HG02588 (cell line): ENCODE data around the gene ANGPT4.
"Not testable (repeated sequence)": the region's sequence is repeated elsewhere in the genome, so short reads cannot be mapped to it uniquely, and the experiment has no call there.

Source experiments
- ATAC-seq: cut with Tn5 transposase; IDR thresholded peaks from one replicate; pipeline ENCODE4 v1.9.1; 2021; ENCODE audit warnings: mild to moderate bottlenecking, moderate library complexity; ENCODE audit not compliant: unreplicated experiment

The ANGPT4 gene

GRCh38 chr20:878511-879307 is 37.4 kb downstream of the ANGPT4 start:
- ATAC-seq = no peak

- no peak for ATAC-seq
Observed at GRCh38 chr20:877814-878213, 38.3 kb downstream of the ANGPT4 start.

GRCh38 chr20:875115-875514 is 41.0 kb downstream of the ANGPT4 start:
- no peak for ATAC-seq

GRCh38 chr20:873875-874607 is 42.1 kb downstream of the ANGPT4 start:
- no peak for ATAC-seq

- ATAC-seq = no peak
Observed at GRCh38 chr20:872855-873520, 43.1 kb downstream of the ANGPT4 start.

GRCh38 chr20:871948-872347 is 44.2 kb downstream of the ANGPT4 start:
- ATAC-seq = no peak

GRCh38 chr20:871436-871835 is 44.7 kb downstream of the ANGPT4 start:
- ATAC-seq = no peak

GRCh38 chr20:870758-871157 is 45.4 kb downstream of the ANGPT4 start:
- ATAC-seq = no peak

GRCh38 chr20:869606-870005 is 46.5 kb downstream of the ANGPT4 start:
- no peak for ATAC-seq

GRCh38 chr20:868279-868678 is 47.9 kb downstream of the ANGPT4 start:
- no peak for ATAC-seq

- no peak for ATAC-seq
Observed at GRCh38 chr20:865440-865839, 50.7 kb downstream of the ANGPT4 start.

GRCh38 chr20:860891-861290 is 55.2 kb downstream of the ANGPT4 start:
- ATAC-seq = no peak

GRCh38 chr20:859751-860231 is 56.3 kb downstream of the ANGPT4 start:
- no peak for ATAC-seq

GRCh38 chr20:858011-858410 is 58.1 kb downstream of the ANGPT4 start:
- ATAC-seq = no peak

- ATAC-seq = no peak
Observed at GRCh38 chr20:856361-856775, 59.8 kb downstream of the ANGPT4 start.

GRCh38 chr20:855466-856360 is 60.4 kb downstream of the ANGPT4 start:
- no peak for ATAC-seq

- no peak for ATAC-seq
Observed at GRCh38 chr20:854601-855000, 61.5 kb downstream of the ANGPT4 start.

GRCh38 chr20:853406-853996 is 62.6 kb downstream of the ANGPT4 start:
- ATAC-seq = no peak

GRCh38 chr20:848731-849130 is 67.4 kb downstream of the ANGPT4 start:
- ATAC-seq = not testable (repeated sequence)

- ATAC-seq = no peak
Observed at GRCh38 chr20:848193-848592, 67.9 kb downstream of the ANGPT4 start.
